ENCODE results near the gene RANBP17.
"Not testable (repeated sequence)": the region's sequence is repeated elsewhere in the genome, so short reads cannot be mapped to it uniquely, and the experiment has no call there.

The RANBP17 gene

GRCh38 chr5:170870390-170870789 is 8.6 kb downstream of the RANBP17 start:
- not testable (repeated sequence) for DNase-seq

- DNase-seq = no peak
Measured at GRCh38 chr5:170874017-170874416, 12.2 kb downstream of the RANBP17 start.

- no peak for DNase-seq
Measured at GRCh38 chr5:170875811-170876210, 14.0 kb downstream of the RANBP17 start.

GRCh38 chr5:170880084-170880483 is 18.3 kb downstream of the RANBP17 start:
- no peak for DNase-seq

GRCh38 chr5:170882345-170882744 is 20.5 kb downstream of the RANBP17 start:
- no peak for DNase-seq

GRCh38 chr5:170885256-170885655 is 23.4 kb downstream of the RANBP17 start:
- no peak for DNase-seq

- DNase-seq = no peak
Measured at GRCh38 chr5:170885809-170886208, 24.0 kb downstream of the RANBP17 start.

- DNase-seq = no peak
Measured at GRCh38 chr5:170886210-170886894, 24.5 kb downstream of the RANBP17 start.

- no peak for DNase-seq
Measured at GRCh38 chr5:170892196-170892595, 30.4 kb downstream of the RANBP17 start.

- no peak for DNase-seq
Measured at GRCh38 chr5:170894665-170895064, 32.8 kb downstream of the RANBP17 start.

- DNase-seq = no peak
Measured at GRCh38 chr5:170896779-170897178, 35.0 kb downstream of the RANBP17 start.

- DNase-seq = no peak
Measured at GRCh38 chr5:170903075-170903474, 41.3 kb downstream of the RANBP17 start.

GRCh38 chr5:170907758-170908157 is 45.9 kb downstream of the RANBP17 start:
- DNase-seq = no peak

GRCh38 chr5:170913573-170913972 is 51.8 kb downstream of the RANBP17 start:
- DNase-seq = no peak

GRCh38 chr5:170917113-170917512 is 55.3 kb downstream of the RANBP17 start:
- DNase-seq = no peak

GRCh38 chr5:170920196-170920595 is 58.4 kb downstream of the RANBP17 start:
- DNase-seq = no peak

GRCh38 chr5:170922331-170922730 is 60.5 kb downstream of the RANBP17 start:
- DNase-seq = not testable (repeated sequence)

GRCh38 chr5:170923910-170924620 is 62.2 kb downstream of the RANBP17 start:
- DNase-seq = no peak

GRCh38 chr5:170935534-170936218 is 73.9 kb downstream of the RANBP17 start:
- not testable (repeated sequence) for DNase-seq

GRCh38 chr5:170937072-170937471 is 75.3 kb downstream of the RANBP17 start:
- DNase-seq = no peak

GRCh38 chr5:170937914-170938313 is 76.1 kb downstream of the RANBP17 start:
- no peak for DNase-seq

- DNase-seq = no peak
Measured at GRCh38 chr5:170939178-170939577, 77.4 kb downstream of the RANBP17 start.

GRCh38 chr5:170941788-170942187 is 80.0 kb downstream of the RANBP17 start:
- DNase-seq = no peak

- no peak for DNase-seq
Measured at GRCh38 chr5:170945275-170945674, 83.5 kb downstream of the RANBP17 start.

Measured in COR-L47 (cell line).